Measurements from ENCODE around the gene TTC12.

Gene TTC12

GRCh38 chr11:113407163-113407562 is 92.8 kb downstream of the TTC12 start:
- no peak for DNase-seq

DNA sequence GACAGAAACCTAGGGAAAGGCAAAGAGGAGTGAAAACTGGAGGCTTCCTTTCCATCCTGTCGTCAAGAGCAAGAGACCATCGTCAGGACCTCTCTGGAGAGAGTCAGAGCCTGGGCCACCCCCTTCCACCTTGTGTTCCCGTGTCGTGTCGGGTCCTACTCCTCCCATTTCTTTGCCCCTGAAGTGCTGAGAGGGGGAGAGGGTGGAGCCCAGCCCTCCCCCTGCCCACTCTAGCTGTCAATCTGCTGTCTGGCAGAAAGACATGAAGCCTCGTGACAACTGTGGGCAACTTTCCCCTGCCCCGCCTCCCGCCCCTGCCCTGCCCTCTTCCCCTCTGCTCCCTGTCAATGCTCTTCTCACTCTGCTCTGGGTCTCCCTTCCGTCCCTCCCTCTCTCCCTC is 93.8 kb downstream of the TTC12 start:
- no peak for DNase-seq

DNA sequence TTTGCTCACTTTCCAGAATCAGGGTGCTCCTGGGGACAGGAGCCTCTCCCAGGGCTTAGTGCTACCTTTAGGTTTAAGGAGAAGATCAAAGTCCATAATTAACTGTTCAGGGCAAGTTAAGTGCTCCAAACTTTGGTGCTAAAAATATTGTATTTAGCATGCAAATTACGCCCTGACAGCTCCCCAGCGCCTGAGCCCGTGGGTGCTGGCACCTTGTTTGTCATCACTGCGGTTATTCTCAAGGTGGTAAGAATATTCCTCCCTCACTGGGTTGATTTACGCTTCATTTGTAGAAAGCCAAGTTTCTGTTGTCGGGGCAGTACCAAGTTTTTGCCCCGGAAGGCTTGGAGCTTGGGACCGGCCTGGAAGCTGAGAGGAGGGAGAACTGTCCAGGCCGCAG is 94.5 kb downstream of the TTC12 start:
- no peak for DNase-seq

DNA sequence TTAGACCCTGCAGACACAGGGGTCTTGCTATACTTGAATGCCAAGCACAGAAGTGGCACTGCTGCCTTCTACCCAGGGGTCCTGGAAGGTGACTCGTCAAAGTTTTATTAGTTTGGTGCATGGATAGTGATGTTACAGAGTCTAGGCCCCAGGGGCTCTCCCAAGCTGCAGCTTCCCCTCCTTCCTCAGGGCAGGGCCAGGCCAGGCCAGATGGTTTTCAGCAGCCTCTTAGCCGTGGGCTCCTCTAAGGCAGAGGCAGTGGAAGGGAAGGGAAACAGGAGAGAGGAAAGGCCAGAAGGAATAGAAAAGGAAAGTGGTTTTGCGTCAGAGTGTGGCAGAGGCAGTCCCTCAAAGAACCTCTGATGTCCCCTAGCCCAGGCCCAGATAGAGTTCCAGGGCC is 95.1 kb downstream of the TTC12 start:
- no peak for DNase-seq

GRCh38 chr11:113410414-113411135 is 96.2 kb downstream of the TTC12 start:
- no peak for DNase-seq

DNA sequence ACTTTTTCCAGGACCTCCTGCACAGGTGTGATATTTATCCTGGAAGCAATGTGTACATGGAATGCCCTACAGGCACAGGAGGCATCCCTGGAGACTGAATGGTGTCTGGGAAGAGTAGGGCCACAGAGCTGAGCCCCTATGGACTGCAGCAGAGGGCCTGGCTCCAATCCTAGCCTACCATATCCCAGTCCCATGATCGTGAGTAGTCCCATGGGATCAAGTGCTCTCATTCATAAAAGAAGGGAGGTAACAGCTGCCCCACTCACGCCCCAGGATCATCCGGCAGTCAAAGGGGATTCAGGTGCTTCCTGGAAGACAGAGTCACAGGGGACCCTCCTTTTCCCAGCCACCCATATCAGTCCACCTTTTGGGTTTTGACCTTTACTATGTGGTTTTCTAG is 97.2 kb downstream of the TTC12 start:
- peak; percentile 65 for DNase-seq

DNA sequence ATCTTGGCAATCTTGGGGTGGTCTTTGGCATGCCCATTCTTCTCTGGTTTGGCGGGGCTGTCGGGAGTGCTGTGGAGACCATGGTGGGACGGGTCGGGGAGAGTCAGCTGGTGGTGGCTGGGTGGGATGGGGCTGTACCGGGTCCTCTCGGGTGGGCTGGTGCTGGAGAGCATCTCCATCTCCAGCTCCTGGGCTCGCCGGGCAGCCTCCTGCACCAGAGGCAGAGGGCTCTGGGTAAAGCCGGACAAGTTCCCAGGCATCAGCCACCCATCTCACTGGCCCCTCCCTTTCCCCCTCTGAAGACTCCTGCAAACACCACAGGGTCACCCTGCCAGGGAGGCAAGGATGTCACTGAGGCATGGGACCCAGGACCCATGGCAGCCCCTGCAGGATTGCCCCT is 98.3 kb downstream of the TTC12 start:
- DNase-seq, result no peak

DNA sequence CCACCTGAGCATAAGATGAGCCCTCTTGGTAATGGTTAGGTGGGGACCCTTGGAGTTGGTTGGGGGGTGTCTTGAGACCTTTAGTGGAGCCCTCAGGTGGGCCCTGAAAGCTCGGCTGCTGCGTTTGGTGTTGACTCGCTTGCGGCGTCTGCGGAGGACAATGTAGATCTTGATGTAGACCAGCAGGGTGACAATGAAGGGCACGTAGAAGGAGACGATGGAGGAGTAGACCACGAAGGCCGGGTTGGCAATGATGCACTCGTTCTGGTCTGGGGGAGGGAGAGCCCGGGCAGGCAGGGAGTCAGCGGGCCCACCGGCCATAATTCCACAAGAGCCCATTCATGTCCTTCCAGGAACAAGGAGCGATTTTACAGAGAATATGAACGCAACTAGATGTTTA is 101.0 kb downstream of the TTC12 start:
- DNase-seq, result no peak

Data from NCI-H2171 treated with DMSO at 0.1 percent for 48 hours (cell line).